GF-D8 (cell line): ENCODE results near the gene INO80D.
"Not testable (repeated sequence)": the region's sequence is repeated elsewhere in the genome, so short reads cannot be mapped to it uniquely, and the experiment has no call there.

Experiments used
- DNase-seq: peaks from one replicate; lab custom pipeline; 2025; lab: John Stamatoyannopoulos, UW

Gene INO80D

DNA sequence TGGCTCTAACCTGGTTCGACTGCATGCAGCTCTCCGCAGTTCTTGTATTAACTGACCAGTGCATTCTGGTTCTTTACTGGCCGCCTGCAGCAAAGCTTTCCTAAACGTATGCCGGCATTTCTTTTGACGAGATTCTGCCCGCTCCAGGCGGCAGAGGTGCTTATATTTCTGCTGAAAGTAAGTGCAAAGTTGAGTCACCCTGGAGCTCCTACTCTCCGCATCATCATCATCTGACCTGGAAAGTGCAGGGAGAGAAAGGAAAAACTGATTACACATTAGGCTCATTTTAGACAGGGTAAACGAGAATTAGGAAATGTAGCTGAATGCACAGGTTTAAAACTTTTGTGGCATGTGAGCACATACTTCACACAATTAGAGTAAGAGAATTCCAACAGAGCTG, 57.9 kb downstream of the INO80D start:
- DNase-seq: no peak

DNA sequence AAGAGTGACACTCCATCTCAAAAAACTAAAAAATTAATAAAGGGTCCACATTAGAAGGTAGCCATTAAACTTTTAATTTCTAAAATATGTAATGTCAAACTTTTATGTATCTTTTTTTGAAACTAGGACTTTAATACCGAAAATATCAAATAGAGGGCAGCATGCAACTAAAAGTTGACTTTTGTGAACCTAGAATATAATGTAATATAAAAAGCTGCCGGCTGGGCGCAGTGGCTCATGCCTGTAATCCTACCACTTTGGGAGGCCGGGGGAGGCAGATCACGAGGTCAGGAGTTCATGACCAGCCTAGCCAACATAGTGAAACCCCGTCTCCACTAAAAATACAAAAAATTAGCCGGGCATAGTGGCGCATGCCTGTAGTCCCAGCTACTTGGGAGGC, 62.8 kb downstream of the INO80D start:
- no peak for DNase-seq

DNA sequence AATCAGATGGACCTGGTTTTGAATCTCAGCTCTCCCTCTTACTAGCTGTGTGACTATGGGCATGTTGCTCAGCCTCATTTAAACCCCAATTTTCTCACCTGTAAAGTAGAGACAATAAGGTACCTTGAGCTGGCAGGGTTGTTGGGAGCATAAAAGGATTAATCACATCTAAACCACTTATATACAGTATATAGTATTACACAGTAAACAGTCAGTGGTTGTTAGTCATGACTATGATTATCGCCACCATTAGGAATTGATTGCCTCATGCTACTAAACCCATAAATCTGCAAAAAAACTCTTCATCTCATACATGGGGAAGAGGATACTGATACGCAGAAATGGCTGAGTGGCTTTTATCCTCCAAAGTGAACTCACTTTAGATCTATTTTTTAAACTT, 65.8 kb downstream of the INO80D start:
- no peak for DNase-seq

DNA sequence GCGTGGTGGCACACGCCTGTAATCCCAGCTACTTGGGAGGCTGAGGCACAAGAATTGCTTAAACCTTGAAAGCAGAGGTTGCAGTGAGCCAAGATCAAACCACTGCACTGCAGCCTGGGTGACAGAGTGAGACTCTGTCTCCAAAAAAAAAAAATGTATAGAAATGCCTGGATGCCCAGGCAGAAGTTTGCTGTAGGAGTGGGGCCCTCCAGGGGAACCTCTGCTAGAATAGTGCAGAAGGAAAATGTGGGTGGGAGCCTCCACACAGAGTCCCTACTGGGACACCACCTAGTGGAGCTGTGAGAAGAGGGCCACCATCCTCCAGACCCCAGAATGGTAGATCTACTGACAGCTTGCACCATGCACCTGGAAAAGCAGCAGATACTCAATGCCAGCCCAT, 70.2 kb downstream of the INO80D start:
- not testable (repeated sequence) for DNase-seq

DNA sequence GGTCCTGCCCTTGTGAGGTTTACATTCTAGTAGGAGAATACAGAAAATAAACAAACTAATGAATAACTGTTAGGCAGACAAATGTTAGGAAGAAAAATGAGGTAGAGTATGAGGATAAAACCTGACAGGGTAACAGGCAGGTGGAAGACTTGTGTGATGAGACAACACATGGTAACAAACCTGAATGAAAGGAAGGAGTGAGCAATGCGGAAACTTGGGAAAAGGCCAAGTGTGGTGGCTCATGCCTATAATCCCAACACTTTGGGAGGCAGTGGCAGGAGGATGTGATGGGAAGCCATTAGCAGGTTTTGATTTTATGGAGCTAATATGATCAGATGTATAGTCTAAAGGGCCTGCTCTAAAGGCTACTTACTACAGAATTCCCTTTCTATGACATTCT, 74.2 kb downstream of the INO80D start:
- no peak for DNase-seq

DNA sequence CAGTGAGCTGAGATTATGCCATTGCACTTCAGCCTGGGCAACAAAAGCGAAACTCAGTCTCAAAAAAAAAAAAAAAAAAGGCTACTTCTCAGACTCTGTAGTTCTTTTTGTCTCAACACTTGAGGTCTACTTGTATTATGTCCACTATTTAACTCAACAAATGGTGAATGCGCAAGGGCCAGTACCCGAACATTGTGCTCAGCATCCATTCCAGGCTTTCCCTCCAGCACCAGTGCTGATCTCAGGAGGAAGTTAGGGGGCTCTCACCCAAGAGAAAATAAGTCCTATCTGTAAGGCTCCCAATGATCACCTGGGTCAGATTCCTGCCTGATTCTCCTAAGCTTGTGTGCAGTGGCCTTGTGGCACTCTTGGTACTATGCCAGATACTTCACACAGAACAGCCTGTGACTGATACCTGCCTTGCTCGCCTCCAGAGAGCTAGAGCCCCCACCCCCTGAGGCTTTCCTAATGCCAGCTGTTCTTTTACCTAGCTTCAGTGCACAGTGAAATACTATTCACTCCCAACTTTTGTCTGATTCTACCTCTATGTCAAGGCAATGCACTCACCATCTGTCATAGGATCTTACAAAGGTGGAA, 74.9 kb downstream of the INO80D start:
- no peak for DNase-seq

DNA sequence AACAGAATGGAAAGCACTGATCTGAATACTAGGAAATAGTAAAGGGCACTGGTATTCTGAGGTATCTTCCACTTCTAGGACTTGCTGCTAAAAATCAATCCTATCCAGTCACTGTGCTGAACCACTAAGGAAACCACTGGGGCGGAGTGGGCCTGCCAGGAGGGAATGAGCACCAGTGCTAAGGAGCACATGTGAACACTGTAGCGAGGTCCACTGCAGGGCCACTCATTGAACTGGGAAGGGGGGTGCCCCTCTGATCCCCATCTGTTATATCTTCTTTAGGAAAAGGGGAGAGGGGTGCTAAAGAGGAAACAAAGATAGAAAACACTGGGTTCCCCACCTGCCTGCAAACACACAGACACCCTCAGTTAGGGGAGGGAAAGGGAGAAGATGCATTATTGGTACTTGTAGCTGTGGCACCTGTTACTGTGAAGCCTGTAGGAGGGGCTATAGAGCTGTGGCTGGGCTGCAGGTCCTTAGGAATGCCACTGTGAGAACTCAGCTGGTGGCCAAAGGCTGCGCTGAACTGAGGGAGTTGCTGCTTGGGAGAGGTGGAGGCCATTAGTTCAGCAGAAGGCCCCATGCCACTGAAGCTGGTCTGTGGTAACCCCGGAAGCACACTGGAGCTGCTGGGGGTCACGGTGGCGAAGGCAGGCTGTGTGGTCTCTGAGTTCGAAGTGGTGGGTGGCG, 81.8 kb downstream of the INO80D start:
- peak; percentile 4 for DNase-seq

DNA sequence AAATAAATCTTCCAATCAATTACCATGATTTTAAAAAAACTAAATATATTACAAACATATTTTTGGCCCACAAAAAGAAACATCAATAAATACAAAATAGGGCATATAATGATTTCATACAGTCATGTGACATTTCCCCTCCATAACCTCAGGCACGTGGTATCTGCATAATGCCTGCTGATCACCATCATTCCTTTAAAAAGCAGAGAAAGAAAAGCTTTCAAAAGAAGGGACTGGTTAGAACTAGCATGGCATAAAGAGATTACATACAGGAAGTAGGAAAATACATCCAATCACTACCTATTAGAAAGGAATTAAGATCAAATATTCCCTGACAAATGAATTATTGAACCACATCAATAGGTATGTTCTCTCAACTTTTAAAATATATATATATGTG, 83.5 kb downstream of the INO80D start:
- DNase-seq: no peak

DNA sequence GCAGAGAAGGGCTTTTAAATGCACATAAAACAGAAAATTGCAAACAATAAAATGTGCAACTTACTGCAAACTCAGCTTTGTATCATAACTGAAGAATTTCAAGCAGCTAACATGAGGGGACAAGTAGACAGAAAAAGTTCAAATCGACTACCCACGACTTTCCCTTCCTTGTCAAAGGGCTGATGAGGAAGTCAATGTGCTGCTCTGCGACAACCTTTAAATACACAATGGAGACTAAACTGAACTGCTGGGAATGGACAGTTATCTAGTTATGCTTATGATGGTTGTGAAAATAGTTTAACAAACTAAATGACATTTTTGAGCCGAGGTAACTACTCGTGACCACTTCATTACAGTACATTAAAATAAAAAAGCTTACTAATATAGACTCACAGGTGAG, 84.1 kb downstream of the INO80D start:
- no peak for DNase-seq

DNA sequence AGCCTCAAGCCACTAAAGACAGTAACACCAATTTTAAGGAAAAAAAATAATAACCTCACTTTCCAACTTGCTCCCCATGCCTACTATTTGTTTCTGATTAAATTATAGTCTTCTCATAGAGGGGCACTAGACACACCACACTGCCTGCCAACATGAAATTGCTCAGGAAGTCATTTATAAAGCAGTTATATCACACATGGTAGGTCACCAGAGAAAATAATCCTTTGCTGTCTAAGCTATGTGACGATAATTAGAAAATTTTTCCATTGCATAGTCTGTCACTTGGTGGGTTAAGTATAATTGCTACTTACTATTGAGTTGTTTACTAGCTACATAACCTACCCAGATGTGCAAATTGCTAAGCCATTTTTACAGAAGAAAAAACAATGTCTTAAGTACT, 85.2 kb downstream of the INO80D start:
- DNase-seq: no peak

DNA sequence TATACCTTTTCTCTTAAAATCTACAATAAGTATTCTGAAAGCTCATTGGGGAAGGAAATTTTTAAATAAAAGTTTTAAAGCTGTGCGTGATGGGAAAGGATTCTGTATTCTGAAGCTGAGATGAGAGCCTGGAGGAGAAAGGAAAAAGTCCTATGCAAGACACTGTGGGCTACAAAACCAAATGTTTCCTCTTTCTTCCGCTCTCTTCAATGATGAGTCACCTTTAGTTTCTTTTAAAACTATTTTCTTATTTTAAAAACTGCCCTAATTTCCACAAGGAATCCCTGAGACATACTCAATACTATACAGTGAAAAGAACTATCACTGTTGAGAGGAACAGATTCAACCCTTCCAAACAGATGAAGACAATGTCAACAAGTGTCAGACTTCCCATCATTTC, 87.4 kb downstream of the INO80D start:
- DNase-seq: no peak

DNA sequence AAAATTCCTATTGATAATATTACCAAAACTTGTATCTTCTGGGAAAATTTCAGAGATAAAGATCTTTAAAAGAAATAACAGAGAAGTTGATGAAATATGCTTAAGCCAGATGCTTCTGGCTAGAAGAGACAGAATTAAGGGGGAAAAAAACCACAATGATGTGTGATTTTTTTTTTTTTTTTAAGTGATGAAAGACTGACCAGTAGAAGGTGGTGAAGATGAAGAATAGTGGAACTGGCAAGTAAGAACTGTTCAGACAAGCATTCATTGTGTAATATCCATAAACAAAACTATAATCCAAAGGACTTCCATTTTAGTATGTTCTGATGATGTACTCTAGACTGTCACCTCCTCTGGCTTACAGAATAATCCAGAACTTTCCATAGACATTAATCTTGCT, 89.8 kb downstream of the INO80D start:
- peak; percentile 60 for DNase-seq

DNA sequence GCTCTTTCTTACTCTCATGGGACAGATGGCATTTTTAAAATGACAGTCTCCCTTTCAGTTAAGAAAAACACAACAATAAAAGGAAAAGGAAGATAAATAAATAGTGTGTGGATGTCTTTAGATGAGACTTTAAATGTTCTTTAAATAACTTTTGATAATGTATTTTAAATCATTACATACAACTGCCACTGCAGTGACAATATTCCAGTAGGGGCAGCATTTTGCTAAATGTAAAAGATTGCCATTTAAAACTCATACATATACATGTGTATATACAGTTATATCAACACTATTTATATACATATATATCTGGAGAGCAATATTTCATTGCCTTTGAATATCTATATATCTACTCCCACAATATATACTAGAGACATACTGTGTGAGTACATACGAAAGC, 90.7 kb downstream of the INO80D start:
- DNase-seq: no peak

DNA sequence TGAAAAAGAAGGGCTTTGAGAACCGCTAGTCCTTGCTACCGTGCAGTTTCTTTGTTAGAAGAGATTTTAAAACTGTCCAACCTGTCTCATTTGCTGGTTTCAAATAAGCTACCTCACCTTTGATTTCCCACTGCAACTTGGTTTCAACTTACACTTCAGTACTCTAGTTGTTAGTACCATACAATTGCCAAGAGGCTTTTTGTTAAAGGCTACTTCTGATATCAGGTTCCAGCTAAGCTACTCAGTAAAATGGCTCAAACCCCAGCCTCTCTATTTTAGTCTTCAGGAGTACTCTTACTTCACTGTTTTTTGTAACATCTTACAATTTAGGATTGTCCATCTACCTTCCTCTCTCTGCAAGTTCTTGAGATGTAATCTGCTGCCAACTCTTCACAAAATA, 91.6 kb downstream of the INO80D start:
- no peak for DNase-seq

DNA sequence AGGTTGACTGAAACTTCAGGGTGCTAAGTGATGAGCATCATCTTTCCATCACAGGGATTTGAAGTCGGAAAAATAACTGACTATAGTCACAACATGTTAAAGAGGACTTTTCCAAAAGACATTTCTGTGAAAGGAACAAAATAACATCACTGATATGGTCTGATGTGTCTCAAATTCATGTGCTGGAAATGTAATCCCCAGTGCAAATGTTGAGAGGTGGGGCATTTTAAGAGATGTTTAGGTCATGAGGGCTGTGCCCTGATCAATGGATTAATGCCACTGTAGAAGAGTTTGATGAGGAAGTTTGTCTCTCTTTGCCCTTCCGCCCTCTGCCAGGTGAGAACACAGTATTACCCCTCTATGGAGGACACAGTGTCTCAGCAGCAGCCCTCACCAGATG, 95.9 kb downstream of the INO80D start:
- no peak for DNase-seq

DNA sequence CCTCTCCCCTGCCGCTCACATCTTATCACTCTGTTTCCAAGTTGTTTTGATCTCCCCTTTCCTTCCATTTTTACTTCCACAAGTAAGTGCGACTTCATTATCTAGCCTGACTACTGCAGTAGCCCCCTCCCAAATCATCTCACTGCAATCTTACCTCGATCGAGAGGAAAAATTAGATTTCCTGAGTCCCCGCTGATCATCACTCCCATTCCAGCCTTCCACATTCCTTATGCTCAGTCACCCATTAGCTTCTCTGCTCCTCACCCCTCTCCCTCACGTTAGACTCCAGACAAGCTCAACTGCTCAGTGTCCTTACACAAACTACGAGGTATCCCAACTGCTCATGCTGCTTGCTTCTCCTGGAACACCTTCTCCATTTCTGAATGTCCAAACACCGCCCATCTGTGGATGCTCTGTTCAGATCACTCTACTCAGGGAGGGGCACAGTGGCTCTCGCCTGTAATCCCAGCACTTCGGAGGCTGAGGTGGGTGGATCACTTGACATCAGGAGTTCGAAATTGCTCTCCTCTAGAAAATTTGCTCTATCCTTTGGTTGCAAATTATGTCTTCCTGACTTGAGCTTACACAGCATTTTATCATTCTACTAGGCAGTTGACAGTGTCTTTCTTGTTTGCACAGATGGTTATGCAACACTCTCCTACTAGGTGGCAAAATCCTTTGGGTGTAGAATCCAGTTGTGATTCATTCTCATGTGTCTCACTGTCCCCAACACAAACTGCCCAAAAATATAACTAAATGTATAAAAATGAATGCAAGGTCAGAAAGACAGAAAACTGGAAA, 96.5 kb downstream of the INO80D start:
- no peak for DNase-seq

DNA sequence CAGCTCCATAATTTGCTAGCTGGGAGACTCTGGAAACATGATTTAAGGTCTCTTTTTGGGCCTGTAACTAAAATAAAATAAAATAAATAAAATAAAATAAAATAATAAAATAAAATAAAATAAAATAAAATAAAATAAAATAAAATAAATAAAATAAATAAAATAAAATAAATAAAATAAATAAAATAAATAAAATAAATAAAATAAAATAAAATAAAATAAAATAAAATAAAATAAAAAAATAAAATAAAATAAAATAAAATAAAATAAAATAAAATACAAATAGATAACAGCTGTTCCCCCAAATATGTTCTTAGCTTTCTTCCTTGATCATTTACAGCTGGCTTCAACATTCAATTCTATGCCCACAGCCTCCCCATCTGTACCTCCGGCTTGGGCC, 97.3 kb downstream of the INO80D start:
- not testable (repeated sequence) for DNase-seq

DNA sequence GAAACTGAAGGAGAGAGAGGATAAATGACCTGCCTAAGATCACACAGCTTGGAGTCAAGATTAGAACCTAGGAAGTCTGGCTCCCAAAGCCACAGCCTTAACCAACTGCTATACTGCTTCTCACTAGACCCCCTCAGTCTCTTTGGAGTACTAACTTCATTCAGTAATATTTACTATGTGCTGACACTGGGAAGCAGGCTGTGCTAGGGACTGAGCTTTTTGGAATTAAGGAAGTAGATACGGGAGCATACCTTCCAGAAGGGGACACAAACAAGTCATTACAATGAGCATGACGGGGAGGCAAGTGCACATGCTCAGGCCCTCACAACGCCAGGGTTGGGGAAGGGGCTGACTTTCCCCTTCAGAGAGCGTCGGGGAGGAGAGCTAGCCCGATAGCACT, 97.7 kb downstream of the INO80D start:
- DNase-seq: no peak

DNA sequence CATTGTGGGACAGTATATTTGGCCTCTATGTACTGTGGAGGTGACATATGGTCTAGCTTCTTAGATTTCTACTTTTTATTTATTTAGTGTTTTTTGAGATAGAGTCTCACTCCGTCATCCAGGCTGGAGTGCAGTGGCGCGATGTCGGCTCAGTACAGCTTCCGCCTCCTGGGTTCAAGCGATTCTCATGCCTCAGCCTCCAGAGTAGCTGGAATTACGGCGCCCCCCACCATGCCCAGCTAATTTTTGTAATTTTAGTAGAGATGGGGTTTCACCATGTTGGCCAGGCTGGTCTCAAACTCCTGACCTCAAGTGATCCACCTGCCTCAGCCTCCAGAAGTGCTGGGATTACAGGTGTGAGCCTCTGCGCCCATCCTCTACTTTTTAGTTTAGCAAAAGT, 99.6 kb downstream of the INO80D start:
- DNase-seq: not testable (repeated sequence)

DNA sequence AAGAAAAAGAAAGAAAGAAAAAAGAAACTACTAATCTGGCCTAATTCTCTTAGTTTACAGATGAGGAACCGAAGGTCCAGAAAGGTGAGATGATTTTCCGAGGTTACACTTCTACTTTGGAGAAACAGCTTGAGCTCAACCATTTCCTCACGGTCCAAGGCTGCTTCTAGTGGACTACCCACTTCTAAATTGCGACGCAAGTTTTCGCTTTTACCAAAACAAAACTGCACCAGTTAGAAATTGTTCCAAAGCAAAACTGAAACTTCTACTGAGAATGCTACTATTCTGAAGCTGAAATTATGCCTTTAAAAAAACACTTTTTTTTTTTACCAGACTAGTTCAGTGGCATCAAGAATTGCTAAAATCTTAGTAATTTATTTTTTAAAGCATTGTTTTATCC, 101.6 kb downstream of the INO80D start:
- DNase-seq: no peak

DNA sequence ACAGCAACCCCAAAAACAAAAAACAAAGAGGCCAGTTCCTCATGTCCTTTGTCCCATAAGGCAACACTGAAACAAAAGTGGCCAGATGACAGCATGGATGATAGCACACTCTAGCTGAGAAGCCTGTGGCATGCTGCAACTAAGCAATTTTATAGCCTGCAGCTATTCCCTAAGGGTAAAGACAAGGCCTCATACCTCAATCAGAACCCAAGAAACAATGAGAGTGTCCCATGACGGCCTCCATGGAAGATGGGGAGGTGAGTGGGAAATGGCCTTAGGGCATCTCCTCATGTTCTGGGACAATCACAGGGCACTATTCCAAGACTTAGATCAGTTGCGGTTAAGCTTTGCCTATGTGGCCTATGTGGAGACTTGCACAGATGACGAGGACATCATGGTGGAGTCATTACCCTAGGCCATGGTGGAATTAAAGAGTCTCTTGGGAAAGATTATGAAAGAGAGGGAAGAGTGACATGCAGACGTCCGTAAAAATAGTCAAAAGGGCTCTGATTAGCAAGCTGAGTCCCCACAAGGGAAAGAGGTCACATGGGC, 103.1 kb downstream of the INO80D start:
- no peak for DNase-seq

DNA sequence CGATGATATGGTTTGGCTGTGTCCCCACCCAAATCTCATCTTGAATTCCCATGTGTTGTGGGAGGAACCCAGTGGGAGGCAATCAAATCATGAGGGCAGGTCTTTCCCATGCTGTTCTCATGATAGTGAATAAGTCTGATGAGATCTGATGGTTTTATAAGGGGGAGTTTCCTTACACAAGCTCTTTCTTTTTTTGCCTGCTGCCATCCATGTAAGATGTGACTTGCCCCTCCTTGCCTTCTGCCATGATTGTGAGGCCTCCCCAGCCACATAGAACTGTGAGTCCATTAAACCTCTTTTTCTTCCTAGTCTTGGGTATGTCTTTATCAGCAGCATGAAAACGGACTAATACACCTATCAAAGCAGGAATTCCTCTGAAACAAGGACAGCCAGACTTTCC, 107.2 kb downstream of the INO80D start:
- DNase-seq: not testable (repeated sequence)

DNA sequence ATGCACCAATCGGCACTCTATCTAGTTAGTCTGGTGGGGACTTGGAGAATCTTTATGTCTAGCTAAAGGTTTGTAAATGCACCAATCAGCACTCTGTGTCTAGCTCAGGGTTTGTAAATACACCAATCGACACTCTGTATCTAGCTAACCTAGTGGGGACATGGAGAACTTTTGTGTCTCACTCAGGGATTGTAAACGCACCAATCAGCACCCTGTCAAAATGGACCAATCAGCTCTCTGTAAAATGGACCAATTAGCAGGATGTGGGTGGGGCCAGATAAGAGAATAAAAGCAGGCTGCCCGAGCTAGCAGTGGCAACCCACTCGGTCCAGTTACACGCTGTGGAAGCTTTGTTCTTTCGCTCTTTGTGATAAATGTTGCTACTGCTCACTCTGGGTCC, 108.3 kb downstream of the INO80D start:
- DNase-seq: not testable (repeated sequence)
